Breast epithelium (tissue), 3 donors: ENCODE measurements around the gene RPS26.

Source experiments
- CTCF ChIP-seq, 3 donors: fragments of 450-650 bp; IDR thresholded peaks; one replicate each; pipeline ENCODE4 v1.5.1; 2016 to 2017; ENCODE audit warnings: antibody characterized with exemption in 3 of 3, mild to moderate bottlenecking in 3 of 3, moderate library complexity in 3 of 3
- POLR2A ChIP-seq: fragments of 450-650 bp; IDR thresholded peaks from one replicate; pipeline ENCODE4 v1.6.1; 2016; ENCODE audit warnings: antibody characterized with exemption, mild to moderate bottlenecking, moderate library complexity

GRCh38 chr12:56084958-56085543 lies 43.3 kb downstream of the RPS26 start:
- TF ChIP-seq CTCF (IDR thresholded peaks at IDR 0.05) (no peak), POLR2A (no peak)
